ENCODE results near the gene CASTOR1. TPM values are rescaled to one million over a fixed set of nuclear protein-coding genes. Genes with fewer than 3 reads are reported as not detected.

CASTOR1 gene
- total RNA-seq, 4 donors from 2014 or later = 1.8 to 11.6 (median 6.0) TPM

DNA sequence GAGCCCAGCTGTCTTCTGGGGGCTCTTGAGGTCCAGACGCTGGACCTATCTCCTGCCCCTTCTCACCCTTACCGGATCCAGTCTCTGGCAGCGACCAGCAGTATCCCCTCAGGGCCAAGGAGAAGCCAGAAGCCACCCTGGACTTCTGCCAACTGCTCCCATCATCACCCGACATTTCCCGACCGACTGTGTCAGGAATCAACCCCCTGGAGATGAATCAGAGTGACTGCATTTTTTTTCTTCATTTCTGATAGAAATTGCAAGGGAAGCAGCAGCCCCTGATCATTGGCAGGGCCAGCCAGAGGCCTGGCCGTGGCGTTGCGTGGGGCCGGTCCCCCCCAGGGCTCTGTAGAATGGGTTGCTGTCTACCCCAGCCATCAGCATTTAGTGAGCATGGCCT, 37.6 kb downstream of the CASTOR1 start:
- peak overlapping the region in 2 of 4 donors; percentile 76 to 85 for H3K27ac ChIP-seq
- no peak for DNase-seq
- H3K4me1 ChIP-seq = peaks cover 6 to 68% (median 8%) of the 10 kb centered on the region in 4 donors

DNA sequence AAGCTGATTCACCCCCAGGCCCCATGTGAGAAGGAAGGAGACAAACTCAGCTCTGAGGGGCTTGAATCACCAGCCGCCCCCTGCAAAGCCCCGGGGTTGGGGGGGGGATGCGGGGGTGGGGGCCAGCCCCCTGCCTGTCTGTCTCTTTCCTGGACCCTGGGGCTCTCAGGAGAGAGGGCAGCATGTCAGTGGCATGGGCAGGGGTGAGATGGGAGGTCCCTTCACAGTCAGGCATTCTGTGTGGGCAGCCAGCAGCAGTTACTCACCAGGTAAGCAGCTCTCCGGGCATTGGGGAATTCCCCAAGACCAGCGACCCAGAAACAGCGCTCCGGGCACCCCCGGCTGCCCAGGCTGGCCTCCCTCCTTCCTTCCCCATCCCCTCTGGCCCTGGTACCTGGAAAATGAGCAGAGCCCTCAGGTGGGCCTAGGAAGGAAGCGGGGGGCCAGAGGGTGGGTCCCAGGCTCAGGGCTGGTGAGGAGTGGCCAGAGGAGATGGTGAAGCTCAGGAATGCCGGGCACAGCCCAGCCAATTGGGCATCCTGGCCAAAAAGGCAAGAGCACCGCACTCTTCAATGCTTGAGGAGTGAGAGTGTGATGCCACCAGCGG, 38.5 kb downstream of the CASTOR1 start:
- Histone ChIP-seq H3K9me3 (no peaks in the 10 kb centered on the region), H3K4me3 (no peak overlapping the region), H3K27ac (no peak overlapping the region), H3K4me1 (peaks cover 5 to 68% (median 6%) of the 10 kb centered on the region in 4 donors), H3K36me3 (no peaks in the 10 kb centered on the region), H3K27me3 (no peaks in the 10 kb centered on the region)
- DNase-seq = no peak
- TF ChIP-seq, protein P1, sequence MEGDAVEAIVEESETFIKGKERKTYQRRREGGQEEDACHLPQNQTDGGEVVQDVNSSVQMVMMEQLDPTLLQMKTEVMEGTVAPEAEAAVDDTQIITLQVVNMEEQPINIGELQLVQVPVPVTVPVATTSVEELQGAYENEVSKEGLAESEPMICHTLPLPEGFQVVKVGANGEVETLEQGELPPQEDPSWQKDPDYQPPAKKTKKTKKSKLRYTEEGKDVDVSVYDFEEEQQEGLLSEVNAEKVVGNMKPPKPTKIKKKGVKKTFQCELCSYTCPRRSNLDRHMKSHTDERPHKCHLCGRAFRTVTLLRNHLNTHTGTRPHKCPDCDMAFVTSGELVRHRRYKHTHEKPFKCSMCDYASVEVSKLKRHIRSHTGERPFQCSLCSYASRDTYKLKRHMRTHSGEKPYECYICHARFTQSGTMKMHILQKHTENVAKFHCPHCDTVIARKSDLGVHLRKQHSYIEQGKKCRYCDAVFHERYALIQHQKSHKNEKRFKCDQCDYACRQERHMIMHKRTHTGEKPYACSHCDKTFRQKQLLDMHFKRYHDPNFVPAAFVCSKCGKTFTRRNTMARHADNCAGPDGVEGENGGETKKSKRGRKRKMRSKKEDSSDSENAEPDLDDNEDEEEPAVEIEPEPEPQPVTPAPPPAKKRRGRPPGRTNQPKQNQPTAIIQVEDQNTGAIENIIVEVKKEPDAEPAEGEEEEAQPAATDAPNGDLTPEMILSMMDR (IDR thresholded peaks at IDR 0.05) = no peak

More for the DNA sequence above, 37.6 kb downstream of the CASTOR1 start:
- Histone ChIP-seq H3K27me3 (no peaks in the 10 kb centered on the region), H3K36me3 (no peaks in the 10 kb centered on the region), H3K4me3 (no peak overlapping the region), H3K9me3 (no peaks in the 10 kb centered on the region)
- no peak for TF ChIP-seq POLR2A (IDR thresholded peaks at IDR 0.05)
- TF ChIP-seq, protein P1 (IDR thresholded peaks at IDR 0.05) = no peak

DNA sequence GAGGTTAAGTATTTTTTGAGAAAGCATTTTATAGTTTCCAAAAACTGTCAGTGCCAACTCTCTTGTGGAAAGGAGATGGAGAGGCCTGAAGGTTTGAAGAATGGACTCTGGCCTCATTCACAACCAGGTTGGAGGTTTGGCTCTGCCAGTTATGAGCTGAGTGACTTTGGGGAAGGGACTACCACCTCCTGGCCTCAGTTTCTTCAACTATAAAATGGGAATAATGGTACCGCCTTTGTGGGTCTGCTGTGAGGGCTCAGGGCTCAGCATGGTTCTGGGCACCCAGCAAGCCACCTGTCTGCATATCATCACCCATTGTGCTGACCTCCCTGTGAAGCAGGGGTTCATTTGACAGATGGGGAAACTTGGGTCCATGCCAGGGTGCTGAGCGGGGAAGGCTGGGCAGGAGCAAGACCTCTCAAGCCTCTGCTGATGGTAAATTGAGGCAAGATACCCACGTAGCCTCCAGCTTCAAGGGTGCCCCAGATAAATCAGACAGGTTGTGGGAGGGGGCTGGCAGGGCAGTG, 39.2 kb downstream of the CASTOR1 start:
- H3K36me3 ChIP-seq = no peaks in the 10 kb centered on the region
- H3K4me1 ChIP-seq = peaks cover 4 to 70% (median 6%) of the 10 kb centered on the region in 4 donors
- no peak for DNase-seq
- TF ChIP-seq, protein P1 (IDR thresholded peaks at IDR 0.05) = no peak
- no peak for TF ChIP-seq POLR2A (IDR thresholded peaks at IDR 0.05)
- no peaks in the 10 kb centered on the region for H3K9me3 ChIP-seq
- no peak overlapping the region for H3K27ac ChIP-seq
- H3K4me3 ChIP-seq = no peak overlapping the region
- H3K27me3 ChIP-seq = no peaks in the 10 kb centered on the region

DNA sequence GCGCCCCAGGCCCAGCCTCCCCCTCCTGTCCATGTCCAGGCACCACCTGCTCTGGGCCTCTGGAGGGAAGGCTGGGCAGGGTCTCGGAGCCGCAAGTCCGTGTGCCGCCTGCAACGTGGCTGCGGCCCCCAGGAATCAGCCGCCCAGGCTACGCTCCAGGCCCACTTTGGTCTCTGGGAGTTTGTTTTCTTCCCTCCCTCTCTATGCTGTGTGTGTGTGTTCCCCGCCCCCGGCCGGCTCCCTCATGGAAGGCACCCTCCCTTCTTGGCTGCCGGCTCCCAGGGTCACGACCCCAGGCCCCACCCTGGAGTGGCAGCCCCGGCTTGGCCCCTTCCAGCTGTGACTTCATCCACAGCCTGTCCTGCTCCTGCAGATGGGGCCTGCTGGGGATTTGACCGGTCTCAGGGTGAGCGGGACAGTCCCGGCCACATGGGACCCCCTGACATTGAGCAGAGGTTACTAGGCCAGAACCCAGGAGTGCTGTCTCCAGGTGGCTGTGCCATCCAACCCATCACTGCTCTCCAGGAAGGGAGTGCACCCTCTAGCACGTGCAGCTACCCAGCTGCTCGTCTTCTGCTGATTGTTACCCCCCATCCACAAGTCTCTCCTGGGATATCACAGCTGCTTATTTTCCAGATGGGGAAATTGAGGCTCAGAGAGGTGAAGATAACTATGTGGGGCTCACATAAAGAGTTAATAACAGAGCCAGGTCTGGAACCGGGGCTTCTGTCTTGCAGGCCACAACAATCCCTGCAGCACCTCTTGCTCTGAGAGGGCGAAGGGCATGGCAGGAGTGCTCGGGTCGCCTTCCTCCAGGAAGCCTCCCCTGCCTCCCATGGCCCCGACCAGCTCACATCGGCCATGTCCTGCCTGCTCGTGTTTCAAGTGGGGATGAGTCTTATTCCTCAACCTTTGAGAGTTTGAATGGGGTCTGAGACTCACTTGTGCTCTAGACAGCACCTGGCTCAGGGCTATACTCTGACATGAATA, 40.0 kb downstream of the CASTOR1 start:
- Histone ChIP-seq H3K27me3 (no peaks in the 10 kb centered on the region), H3K27ac (peak overlapping the region in 1 of 4 donors; percentile 1), H3K4me3 (no peak overlapping the region), H3K4me1 (peaks cover 4 to 63% (median 6%) of the 10 kb centered on the region in 4 donors), H3K9me3 (no peaks in the 10 kb centered on the region), H3K36me3 (no peaks in the 10 kb centered on the region)
- no peak for TF ChIP-seq POLR2A (IDR thresholded peaks at IDR 0.05)
- TF ChIP-seq, protein P1 (IDR thresholded peaks at IDR 0.05) = no peak
- no peak for DNase-seq

DNA sequence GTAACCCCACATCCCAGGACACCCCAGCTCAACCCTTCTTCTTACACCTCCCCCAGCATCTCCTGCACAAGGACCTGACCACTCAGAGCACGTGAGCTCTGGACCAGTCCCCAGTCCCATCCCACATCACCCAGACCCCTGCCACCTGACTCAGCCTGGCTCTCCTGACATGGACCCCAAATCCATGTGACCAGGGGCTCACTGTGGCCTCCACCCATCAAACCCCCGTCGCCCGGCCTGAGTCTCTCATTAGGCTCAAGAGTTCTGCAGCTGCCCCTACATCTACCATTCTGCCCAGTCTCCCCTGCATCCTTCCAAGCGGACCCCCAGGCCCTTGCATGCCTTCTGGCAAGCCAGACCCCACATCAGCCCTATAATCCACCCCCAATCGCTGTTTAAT, 40.8 kb downstream of the CASTOR1 start:
- no peak for DNase-seq
- Histone ChIP-seq H3K27ac (peak overlapping the region in 2 of 4 donors; percentile 1 to 30), H3K4me1 (peaks cover 3 to 55% (median 5%) of the 10 kb centered on the region in 4 donors)

More for the DNA sequence above, 40.8 kb downstream of the CASTOR1 start:
- no peak overlapping the region for H3K4me3 ChIP-seq
- H3K27me3 ChIP-seq = no peaks in the 10 kb centered on the region
- H3K36me3 ChIP-seq = no peaks in the 10 kb centered on the region
- H3K9me3 ChIP-seq = no peaks in the 10 kb centered on the region
- TF ChIP-seq, protein P1 (IDR thresholded peaks at IDR 0.05) = no peak
- TF ChIP-seq POLR2A (IDR thresholded peaks at IDR 0.05) = no peak

Measured in Peyer's patch (tissue), 4 donors.